Testis (tissue), 3 donors: Measurements from ENCODE around the gene MAGEB2. TPM values are rescaled to one million over a fixed set of nuclear protein-coding genes. Genes with fewer than 3 reads are reported as not detected.

Experiments used
- DNase-seq: peaks from one replicate; pipeline ENCODE4 v3.0.0-alpha.2; 2019
- H3K27ac ChIP-seq, 2 donors: fragments of 200-600 bp; sonication (generic); one replicate each; pipeline ENCODE4 v1.5.1; 2019
- H3K27me3 ChIP-seq: fragments of 200-600 bp; sonication (generic); one replicate; pipeline ENCODE4 v1.5.1; 2019
- H3K36me3 ChIP-seq: fragments of 200-600 bp; sonication (generic); one replicate; pipeline ENCODE4 v1.5.1; 2017; ENCODE audit warnings: low read depth; ENCODE audit errors: missing control alignments
- H3K4me1 ChIP-seq: fragments of 200-600 bp; sonication (generic); one replicate; pipeline ENCODE4 v1.5.1; 2019
- H3K4me3 ChIP-seq, 2 donors: fragments of 200-600 bp; sonication (generic); one replicate each; pipeline ENCODE4 v1.5.1; 2017 to 2019
- H3K9me3 ChIP-seq: fragments of 200-600 bp; sonication (generic); one replicate; pipeline ENCODE4 v1.5.1; 2017
- POLR2A ChIP-seq: fragments of 450-650 bp; IDR thresholded peaks from one replicate; pipeline ENCODE4 v1.6.1; 2017; ENCODE audit warnings: antibody characterized with exemption, mild to moderate bottlenecking, moderate library complexity
- WGBS, 2 donors: methylation state at CpG; one replicate each; pipeline ENCODE4 v1.1.5; 2018; 5-methylcytosine and 5-hydroxymethylcytosine counted together
- intact Hi-C: fragments of 100-400 bp; cut with DNase I; formaldehyde crosslinking; loops from one replicate; pipeline ENCODE4 v1.15.1; 2023; ENCODE audit warnings: low total_unique reads
- polyA plus RNA-seq: library from polyadenylated mRNA; stranded (reverse); fragments of 350-450 nt; fragmentation: Illumina TruSeq; extraction: RNeasy Lipid Tissue Mini Kit (QIAGEN cat#74804); gene quantifications from one replicate; pipeline ENCODE4 v1.2.3, GENCODE V29; 2014; ENCODE audit warnings: low read depth, low replicate concordance; ENCODE audit not compliant: insufficient read depth
- total RNA-seq, 2 donors: library from RNA; depleted of rRNA; stranded (reverse); fragments of >200 nt; gene quantifications; one replicate each; pipeline ENCODE4 v1.2.3, GENCODE V29; 2016
- TF ChIP-seq, protein P1 (sequence below), 3 experiments: fragments of 450-650 bp in 2 of 3; fragments of 200-600 bp in 1 of 3; sonication (generic) in 1 of 3; IDR thresholded peaks; one replicate each; pipeline ENCODE4 v1.5.1; 2016 to 2019; ENCODE audit warnings: antibody characterized with exemption in 3 of 3, mild to moderate bottlenecking in 2 of 3, moderate library complexity in 1 of 3

MAGEB2 gene
- total and polyA plus RNA-seq, 3 donors from 2014 or later: 50.9 to 53.5 (median 51.4) TPM

DNA sequence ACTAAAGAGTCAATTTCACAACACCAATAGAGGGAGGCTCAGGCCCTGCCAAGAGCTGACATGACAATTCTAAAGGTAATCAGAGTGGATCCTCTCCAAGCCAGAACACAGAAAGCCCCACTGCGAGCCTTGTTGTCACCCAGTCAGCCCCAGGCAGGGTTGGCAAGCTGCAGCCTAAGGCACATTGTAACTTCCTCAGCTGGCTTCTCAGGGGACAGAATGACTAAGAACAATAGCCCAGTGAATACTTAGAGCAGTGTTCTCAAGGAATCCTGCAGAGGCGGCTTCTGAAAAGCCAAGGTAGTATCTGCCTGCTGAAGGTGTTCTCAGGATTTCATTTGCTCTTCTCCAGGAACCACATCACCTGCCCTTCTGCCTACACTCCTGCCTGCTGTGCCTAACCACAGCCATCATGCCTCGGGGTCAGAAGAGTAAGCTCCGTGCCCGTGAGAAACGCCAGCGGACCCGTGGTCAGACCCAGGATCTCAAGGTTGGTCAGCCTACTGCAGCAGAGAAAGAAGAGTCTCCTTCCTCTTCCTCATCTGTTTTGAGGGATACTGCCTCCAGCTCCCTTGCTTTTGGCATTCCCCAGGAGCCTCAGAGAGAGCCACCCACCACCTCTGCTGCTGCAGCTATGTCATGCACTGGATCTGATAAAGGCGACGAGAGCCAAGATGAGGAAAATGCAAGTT, 26.5 kb downstream of the MAGEB2 start, which contains the start of gene MAGEB4:
TSS of gene MAGEB4 (plus strand) at position 277 of the 692 bp plus-strand sequence. CDS start at position 413, 136 bp downstream.
- Histone ChIP-seq H3K4me3 (no peak within 1 kb of the TSS), H3K9me3 (no peaks in the 10 kb centered on the region), H3K4me1 (peaks cover 4% of the 10 kb centered on the region), H3K27me3 (no peaks in the 10 kb centered on the region), H3K27ac (no peak within 1 kb of the TSS), H3K36me3 (no peaks in the 10 kb centered on the region)
- no peak for TF ChIP-seq POLR2A
- TF ChIP-seq, protein P1, sequence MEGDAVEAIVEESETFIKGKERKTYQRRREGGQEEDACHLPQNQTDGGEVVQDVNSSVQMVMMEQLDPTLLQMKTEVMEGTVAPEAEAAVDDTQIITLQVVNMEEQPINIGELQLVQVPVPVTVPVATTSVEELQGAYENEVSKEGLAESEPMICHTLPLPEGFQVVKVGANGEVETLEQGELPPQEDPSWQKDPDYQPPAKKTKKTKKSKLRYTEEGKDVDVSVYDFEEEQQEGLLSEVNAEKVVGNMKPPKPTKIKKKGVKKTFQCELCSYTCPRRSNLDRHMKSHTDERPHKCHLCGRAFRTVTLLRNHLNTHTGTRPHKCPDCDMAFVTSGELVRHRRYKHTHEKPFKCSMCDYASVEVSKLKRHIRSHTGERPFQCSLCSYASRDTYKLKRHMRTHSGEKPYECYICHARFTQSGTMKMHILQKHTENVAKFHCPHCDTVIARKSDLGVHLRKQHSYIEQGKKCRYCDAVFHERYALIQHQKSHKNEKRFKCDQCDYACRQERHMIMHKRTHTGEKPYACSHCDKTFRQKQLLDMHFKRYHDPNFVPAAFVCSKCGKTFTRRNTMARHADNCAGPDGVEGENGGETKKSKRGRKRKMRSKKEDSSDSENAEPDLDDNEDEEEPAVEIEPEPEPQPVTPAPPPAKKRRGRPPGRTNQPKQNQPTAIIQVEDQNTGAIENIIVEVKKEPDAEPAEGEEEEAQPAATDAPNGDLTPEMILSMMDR (IDR thresholded peaks at IDR 0.05): no peak
- 72% methylated on average over 9 of the region's 10 CpGs; no CpG with 5 or more reads in 1 of the 2 donors for WGBS, 2 donors
- DNase-seq: peak; percentile 38
- intact Hi-C loops: no loop called here

DNA sequence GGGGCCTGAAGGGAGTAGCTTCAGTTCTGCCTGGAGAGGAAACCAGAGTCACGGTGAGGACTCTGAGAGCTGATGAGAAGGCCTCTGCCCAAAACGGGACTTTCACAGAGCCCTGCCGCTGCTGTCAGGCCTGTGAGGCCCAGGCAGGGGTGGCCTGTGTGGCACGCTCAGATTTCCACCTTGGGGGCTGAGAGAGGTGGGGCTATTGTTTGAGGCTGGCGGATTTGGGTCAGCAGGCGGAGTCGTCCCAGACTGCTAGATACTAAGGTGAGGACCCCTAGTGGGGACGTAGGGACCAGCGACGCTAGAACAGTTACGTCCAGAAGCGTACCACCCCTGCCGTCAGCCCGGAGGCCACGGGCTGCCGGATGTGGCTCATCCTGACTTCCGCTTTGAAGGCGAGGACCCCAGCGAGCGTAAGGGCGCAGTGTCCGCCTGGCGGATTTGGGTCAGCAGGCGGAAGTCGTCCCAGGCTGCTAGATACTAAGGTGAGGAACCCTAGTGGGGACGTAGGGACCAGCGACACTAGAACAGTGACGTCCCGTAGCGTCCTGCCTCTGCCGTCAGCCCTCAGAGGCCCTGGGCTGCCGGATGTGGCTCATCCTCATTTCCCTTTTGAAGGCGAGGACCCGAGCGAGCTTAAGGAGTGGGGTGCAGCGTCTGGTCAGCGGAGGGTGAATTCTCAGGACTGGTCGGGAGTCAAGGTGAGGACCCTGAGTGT, 31.6 kb downstream of the MAGEB2 start, which contains the start of gene MAGEB1:
TSS of gene MAGEB1 (plus strand) at position 378 of the 721 bp plus-strand sequence. CDS start 3,348 bp downstream, outside the sequence.
- 87% methylated on average over 29 of the region's 38 CpGs; no CpG with 5 or more reads in 1 of the 2 donors for WGBS, 2 donors
- H3K4me3 ChIP-seq: peak within 1 kb of the TSS; percentile 12 to 26
- H3K4me1 ChIP-seq: no peaks in the 10 kb centered on the region
- H3K27ac ChIP-seq: no peak within 1 kb of the TSS
- no peaks in the 10 kb centered on the region for H3K36me3 ChIP-seq
- intact Hi-C loops: no loop called here
- TF ChIP-seq, protein P1 (IDR thresholded peaks at IDR 0.05): no peak
- no peak for TF ChIP-seq POLR2A
- DNase-seq: peak; percentile 29
- no peaks in the 10 kb centered on the region for H3K27me3 ChIP-seq
- H3K9me3 ChIP-seq: no peaks in the 10 kb centered on the region

DNA sequence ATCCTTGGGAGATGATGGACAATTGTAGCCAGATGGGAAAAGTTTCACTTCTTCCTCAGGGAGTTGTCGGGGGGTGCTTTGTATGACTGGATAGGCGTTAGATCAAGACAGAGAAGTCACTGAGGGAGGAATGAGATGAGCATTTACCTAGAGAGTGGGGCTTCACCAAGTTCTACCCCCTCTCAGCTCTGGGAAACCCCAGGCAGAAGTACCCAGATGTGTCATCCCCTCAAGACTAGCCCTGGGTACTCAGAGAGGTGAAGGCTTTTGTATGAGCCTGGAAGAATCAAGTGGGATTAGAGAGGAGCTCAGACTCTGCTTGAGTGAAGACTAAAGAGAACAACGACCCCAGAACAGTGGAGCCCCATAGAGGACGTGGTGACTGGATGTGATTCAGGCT, 33.5 kb downstream of the MAGEB2 start:
- no peak overlapping the region for H3K4me3 ChIP-seq
- H3K27ac ChIP-seq: no peak overlapping the region
- no peak for TF ChIP-seq POLR2A
- TF ChIP-seq, protein P1 (IDR thresholded peaks at IDR 0.05): no peak
- peaks cover 7% of the 10 kb centered on the region for H3K4me1 ChIP-seq
- no peaks in the 10 kb centered on the region for H3K36me3 ChIP-seq
- no peaks in the 10 kb centered on the region for H3K9me3 ChIP-seq
- intact Hi-C loops: no loop called here
- DNase-seq: no peak
- H3K27me3 ChIP-seq: no peaks in the 10 kb centered on the region
- 71 to 86% methylated on average over 4 of the region's 4 CpGs for WGBS, 2 donors

DNA sequence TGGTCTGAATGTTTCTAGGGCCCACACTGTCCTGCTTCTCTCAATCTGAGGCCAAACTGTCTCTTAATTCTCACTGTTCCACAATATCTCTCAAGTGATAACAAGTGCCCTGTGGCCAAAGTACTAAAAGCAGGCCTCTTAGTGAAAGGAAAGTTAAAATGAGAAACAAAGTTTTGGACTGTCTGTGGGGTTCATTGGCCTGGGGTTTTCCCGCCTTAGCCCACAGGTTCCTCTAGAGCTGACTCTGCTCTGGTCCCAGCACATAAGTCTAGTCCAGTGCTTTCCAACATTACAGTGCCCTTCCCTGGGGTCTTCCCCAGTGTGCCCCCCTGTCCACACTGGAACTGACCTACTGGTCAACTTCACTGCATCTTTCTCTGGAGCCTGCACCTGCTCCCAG, 37.9 kb downstream of the MAGEB2 start:
- 38 to 40% methylated on average over 1 of the region's 1 CpG for WGBS, 2 donors
- H3K36me3 ChIP-seq: no peaks in the 10 kb centered on the region
- intact Hi-C loops: no loop called here
- no peaks in the 10 kb centered on the region for H3K27me3 ChIP-seq
- no peak overlapping the region for H3K4me3 ChIP-seq
- H3K27ac ChIP-seq: peak overlapping the region; percentile 41 to 55
- H3K9me3 ChIP-seq: no peaks in the 10 kb centered on the region
- TF ChIP-seq, protein P1 (IDR thresholded peaks at IDR 0.05): no peak
- no peak for TF ChIP-seq POLR2A
- H3K4me1 ChIP-seq: peaks cover 7% of the 10 kb centered on the region
- no peak for DNase-seq
